T-helper 2 cell treated with Interferon-gamma antibody and Interleukin-4, amounts not matched to agents 100 ng/mL and 5 ng/mL, for 36 hours (primary cell): Measurements from ENCODE around the gene EMD. TPM values are rescaled to one million over a fixed set of nuclear protein-coding genes. Genes with fewer than 3 reads are reported as not detected.

Source experiments
- intact Hi-C: fragments of 100-400 bp; cut with micrococcal nuclease; formaldehyde crosslinking; loops from one replicate; pipeline ENCODE4 v1.15.1; 2023
- total RNA-seq: library from RNA; stranded (reverse); gene quantifications from 2 replicates; pipeline ENCODE4 v1.2.3, GENCODE V29; 2022

The EMD gene
- total RNA-seq, 1 donor from 2014 or later: 56.4 TPM

DNA sequence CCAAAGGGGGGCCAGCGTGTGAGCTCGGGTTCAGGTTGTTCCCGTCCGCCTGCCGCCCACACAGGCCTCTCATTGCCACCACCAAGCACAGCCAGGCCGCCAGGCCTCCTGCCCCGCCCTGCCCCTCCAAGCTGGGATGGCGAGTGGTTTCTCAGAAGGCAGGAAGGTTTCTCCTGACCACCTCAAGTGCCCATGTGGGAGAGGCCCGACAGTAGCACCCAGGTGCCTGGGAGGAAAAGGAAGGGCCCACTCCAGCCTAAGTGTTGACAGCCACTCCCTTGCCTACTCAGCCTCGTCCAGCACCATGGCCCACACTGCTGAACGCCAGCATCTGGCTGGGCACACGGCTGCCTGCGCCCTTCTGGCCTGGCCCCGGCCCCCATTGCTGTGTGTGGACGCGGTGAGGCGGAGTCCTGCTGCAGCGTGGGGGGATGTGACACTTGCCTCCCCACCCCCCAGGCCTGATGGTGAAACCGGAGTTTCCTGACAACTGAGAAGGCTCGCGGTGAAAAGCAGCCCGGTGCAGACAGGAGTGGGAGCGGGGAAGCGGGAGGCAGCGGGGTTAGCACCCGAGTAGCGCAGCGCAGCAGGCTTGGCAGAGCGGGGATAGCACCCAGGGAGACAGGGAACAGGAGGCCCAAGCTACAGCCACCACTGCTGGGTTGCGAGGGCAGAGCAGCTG lies 23.9 kb upstream of the EMD start:
- intact Hi-C loops: no loop called here

DNA sequence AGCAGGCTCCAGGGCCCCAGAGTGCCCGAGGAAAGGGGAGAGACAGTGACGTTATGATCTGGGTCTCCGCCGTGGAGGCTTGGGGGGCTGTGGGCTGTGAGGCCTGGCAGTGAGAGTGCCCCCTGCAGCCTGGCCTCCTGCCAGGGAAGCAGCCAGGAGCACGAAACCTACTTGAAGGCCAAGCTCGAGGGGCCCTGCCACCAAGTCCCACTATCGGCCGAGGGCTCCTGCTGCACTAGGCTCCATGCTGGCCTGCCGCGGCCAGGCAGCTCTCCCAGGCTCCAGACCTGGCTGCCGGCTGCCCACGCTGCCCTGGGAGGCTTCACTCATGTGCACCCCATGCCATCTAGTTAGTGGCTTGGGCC lies 23.3 kb upstream of the EMD start:
- intact Hi-C loops: no loop called here

DNA sequence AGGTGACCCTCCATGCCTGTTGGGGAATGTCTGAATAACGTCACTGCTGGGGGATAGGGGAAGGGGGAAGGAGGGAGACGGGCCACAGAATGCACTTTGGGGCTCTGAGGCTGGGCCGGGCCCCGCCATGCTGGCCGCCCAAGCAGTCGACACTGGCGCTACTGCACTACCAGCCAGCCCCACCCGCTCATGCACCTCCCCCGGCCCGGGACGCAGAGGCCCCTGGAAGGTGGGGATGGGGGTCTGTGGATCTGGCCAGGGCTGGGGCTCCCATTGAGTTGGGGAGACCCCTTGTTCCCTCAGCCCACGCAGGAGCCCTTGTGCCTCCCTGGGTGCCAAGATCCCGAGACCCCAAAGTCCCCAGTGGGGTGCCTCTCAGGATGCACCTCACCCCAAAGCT lies 22.5 kb upstream of the EMD start:
- intact Hi-C loops: no loop called here

DNA sequence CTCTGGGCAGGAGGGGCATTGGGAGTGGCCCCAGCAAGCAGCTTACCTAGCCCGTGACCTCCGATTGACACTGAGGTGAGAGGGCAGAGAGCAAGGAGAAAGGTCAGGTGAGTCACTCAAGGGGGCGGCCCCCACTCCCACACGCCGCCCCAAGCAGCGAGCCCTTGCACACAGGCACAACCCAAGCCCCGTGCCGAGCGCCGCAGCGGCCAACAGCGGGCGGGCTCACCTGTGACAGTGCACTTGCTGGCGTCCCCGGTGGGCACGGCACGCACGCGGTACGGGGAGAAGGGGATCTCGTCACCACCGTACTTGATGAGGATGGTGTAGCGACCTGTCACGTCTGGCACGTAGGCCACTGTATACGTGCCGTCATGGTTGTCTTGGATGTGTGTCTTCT lies 21.9 kb upstream of the EMD start:
- intact Hi-C loops: no loop called here

DNA sequence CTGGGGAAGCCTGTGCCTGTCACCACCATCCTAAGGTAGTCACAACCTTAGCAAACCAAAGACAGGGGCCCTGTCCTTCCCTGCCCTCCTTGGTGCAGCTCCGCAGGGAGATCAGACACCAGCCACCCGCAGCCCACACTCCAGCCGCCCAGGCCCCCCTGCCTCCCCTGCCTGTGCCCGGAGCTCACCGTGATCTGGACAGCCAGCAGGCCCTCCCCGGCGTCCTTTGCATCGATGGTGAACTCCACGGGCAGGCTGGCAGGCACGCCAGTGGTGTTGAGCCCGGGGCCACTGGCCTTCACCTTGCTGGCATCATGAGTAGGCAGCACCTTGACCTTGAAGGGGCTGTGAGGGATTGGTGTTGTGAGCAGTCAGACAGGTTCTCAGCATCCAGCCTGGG lies 21.1 kb upstream of the EMD start:
- intact Hi-C loops: no loop called here

DNA sequence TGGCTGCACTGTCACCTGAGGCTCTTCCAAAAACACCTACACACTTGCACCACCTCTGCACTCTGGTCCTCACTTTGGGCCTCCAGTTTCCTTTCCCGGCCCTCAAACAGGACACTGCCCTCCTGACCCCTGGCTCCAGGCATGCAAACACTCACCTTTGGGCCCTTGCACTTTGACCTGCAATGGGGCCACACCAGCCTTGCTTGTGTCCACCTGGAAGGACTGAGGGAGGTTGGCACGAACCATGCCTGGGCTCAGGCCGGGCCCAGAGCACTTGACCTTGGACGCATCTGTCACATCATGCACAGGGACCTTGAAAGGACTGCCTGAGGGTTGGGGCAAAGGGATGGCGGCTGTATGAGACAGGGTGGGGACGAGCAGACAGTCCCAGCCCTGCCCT lies 20.3 kb upstream of the EMD start:
- intact Hi-C loops: no loop called here

DNA sequence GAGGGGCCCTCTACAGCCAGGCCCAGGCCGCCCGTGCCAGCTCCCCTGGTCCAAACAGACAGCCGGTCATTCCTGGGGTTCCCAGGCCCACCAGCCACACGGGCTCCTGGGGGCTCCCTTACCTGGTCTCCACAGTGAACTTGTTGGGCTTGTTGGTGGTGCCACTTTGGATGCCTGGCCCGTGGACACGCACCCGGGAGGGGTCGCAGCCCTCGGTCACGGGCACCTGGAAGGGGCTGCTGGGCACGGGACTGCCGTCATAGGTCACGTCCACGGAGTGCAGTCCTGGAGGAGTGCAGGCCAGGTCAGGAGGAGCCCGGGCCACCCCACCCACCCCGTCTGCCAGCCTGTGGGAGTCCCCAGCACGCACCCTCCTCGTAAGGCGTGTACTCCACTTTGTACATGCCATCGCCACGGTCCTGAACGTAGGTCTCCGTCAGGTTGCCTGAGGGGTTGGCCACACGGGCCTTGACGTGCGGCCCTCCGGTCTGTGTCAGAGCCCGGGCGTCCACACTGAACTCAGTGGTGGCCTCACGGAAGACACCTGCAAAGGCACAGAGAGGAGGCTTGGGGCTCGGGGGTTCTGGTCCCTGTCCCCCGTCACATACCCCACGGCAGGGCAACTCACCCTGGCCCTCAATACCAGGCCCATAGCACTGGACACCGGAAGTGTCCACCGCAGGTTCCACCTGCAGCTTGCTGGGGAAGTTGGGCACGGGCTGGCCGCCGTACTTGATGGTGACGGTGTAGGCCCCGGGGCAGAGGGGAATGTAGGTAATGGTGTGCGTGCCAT lies 19.5 kb upstream of the EMD start:
- intact Hi-C loops: no loop called here

DNA sequence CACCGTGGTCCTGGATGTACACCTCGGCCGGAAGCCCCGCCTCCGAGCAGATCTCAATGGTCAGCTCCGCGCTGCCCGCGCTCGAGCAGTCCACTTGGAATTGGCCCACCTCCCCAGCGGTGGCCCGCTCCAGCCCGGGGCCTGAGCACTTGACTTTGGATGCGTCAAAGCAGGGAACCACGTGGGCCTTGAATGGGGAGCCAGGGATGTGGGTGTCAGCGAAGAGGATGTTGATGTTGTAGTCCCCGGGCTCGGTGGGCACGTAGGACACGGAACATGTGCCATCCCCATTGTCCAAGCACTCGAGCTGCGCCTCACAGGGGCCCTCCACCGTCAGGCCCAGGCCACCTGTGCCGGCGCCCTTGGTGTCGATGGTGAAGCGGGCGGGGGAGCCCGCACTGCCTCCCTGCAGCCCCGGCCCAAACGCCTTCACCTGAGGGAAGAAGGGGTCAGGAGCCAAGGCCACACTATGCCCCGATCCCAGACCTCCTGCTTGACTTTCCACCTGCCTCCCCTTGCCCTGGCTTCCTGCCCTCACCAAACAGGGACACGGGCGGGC lies 18.9 kb upstream of the EMD start:
- intact Hi-C loops: no loop called here

DNA sequence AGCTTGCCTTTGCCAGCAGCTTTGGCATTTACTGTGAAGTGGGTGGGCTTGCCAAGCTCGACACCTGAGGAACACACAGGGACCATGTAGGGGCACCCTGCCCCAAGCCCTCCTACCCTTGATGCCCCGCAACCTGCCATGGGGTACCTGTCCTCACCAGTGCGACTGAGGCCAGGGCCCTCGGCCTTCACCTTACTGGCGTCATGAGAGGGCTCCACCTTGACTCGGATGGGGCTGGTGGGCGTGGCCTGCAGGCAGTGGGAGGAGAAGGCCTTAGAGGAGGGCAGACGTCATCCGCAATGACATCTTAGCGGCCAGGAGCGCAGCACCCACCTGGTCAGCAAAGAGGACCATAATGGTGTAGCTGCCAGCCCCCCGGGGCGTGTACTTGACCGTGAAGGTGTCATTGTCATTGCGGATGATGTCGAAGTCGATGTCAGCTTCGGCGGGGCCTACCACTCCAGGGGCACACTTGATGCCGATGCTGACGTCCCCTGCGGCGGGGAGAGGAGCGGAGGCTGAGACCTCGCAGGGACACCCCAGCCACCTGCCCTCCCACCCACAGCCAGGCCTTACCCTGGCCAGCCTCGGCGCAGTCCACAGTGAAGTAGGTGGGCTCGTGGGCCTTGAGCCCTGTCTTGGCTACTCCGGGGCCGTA lies 16.9 kb upstream of the EMD start:
- intact Hi-C loops: no loop called here

DNA sequence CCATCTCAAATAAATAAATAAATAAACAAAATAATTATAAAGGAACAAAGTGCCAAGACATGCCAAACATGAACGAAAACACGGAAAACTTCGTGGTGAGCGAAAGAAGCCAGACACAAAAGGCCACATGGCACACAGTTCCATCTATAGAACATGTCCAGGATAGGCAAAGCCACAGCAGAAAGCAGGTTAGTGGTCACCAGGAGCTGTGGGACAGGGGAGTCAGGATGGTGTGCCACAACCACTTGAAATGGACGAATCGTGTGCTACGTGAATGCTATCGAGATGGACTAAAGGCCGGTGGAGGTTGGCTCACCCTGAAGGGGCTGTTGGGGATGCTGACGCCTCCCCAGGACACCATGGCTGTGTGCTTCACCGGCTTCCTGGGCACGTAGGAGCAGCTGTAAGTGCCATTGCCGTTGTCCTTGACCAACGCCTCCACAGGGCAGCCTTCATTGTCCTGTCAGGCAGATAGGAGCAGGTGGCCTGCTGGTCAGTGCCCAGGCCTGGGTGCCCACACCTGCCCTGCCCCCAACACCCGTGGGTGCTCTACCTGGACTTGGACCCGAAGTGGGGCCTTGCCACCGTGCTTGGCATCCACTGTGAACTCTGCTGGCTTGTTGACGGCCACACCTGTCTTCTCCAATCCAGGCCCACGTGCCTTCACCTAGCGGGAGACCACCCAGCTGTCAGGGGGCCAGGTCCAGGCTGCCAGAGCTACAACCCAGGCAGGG lies 15.2 kb upstream of the EMD start:
- intact Hi-C loops: no loop called here

DNA sequence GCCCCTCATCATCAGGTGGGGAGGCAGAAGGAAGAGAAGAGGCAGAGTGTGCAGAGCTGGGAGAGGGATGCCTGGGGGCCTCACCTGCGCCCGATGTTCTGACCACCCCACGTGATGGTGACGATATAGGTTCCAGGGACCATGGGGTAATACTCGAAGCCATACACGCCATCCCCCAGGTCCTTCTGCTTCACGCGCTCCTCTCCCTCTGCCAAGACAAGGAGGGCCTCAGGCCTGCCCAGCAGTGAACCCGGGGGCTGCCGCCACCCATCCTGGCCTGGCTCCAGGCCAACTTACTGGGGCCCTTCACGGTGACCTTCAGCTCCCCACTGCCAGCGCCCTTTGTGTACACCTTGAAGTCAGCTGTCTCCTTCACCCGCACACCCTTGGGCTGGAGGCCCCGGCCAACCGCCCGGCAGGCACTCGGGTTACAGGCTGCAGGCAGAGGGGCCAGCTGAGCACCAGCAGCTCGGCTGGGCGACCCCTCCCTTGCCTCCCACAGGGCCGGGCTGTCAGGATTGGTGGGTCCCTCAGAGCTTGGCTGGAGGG lies 14.0 kb upstream of the EMD start:
- intact Hi-C loops: no loop called here

DNA sequence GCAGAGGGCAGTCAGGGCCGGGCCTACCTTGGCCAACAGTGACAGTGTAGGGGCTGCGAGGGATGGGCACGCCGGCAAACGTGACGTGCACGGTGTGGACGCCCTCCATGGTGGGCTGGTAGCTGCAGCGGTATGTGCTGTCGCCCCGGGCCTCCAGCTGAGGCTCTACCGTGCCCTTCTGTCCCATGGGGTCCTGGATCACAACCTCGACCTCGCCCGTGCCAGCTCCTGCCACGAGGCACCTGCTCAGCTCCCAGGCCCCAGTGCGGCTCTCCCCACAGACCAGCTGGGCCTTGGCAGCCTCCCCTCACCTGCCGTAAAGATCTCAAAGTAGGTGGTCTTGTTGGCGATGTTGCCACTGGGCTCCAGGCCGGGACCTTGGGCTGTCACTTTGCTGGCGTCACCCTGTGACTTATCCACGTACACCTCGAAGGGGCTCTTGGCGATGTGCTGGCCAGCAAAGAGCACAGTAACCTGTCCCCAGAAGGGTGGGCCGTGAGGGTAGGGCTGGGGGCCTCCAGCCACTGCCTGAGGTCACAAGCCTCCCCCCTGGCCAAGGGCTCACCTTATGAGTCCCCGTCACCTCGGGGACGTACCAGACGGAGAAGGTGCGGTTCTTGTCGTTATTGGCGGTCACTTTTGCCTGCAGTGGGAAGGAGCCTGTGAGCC lies 13.0 kb upstream of the EMD start:
- intact Hi-C loops: no loop called here

DNA sequence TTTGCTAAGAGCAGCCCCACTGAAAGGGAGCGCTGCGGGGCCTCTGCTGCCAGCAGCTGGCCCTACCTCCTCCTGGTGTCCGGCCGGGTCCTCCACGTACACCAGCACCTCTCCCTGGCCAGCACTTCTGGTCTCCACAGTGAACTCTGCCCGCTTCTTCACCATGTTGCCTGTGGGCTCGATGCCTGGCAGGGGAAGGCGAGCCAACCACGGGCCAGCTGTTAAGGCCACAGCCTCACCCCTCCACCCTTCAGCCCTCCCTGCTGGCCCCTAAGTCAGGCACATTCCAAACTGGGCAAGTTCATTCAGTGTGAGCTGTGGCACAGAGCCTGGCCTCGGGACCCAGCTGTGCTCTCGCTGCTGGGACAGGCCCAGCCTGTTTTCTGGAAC lies 12.4 kb upstream of the EMD start:
- intact Hi-C loops: no loop called here

DNA sequence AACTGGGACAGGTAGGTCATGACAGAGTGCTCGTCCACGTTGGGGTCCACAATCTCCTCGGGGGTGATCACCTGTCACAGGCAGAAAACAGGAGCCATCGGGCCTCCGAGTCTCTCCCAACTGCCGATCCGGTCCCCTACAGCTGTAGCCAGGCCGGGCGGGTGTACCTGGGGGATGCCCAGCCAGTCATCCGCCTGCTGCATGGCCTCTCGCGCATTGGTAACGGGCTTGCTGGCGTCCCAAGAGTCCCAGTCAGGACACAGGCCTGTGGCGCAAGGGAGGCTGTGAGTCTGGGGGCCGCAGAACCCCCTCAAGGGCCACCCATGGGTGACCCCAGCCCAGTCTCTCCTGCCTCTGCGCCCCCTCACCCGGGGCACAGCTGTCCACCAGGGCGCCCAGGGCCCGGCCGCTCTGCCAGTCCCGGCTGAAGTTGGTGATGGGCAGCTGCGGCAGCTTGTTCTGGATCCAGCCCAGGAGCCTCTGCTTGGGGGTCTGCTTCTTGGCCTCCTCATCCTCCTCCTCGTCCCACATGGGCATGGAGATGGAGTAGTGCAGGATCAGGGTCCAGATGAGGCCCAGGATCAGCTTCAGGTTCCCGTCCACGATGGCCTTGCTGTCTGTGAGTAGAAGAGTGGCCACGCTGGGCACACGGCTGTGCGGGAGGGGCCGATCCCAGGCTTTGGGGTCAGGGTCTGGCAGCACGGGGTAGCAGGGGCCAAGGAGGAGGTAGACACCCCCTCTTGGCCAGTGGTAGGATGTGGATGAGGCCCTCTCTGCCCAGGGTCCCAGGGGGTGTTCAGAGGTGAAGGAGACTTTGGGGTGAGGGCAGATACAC lies 11.4 kb upstream of the EMD start:
- intact Hi-C loops: no loop called here

DNA sequence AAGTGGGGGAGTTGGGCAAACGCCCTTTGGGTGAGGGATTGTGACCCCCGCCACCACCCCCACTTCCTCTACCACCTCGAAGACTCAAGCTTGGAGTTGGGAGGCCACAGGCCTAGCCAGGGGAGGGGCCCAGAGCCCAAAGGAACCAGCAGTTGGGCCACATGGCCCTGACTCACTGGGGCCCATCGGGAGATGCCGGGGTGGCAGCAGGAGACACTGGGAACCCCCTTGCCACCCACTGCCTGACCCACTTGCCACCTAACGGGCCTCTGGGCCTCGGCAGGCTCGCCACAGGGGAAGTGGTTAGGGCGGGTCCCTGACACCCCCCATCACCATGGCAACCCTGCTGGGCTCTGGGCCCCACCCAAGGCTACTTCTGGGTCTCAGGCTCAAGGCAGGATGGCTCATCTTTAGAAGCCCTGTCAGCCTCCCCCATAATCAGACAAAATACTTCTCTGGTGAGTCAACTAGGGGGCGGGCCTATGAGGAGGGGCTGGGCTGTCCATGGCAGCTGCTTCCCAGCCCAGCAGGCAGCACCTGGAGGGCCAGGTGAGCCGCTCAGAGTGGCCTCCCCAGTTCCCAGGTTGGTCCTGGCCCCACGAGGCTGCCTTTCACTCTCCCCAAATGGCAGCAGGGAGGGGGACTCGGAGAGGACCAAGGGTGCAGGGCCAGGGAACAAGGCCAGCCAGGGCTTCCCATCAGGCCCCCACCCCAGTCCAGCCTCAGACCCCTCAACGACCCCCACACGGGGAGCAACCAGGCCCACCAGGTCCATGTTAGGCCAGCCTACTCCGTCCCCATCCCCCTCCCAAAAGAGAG lies 10.3 kb upstream of the EMD start:
- intact Hi-C loops: loop anchor here (1.0 kb wide), 2 partner anchors 10 to 17 kb away; partner anchors contain the start of gene EMD

DNA sequence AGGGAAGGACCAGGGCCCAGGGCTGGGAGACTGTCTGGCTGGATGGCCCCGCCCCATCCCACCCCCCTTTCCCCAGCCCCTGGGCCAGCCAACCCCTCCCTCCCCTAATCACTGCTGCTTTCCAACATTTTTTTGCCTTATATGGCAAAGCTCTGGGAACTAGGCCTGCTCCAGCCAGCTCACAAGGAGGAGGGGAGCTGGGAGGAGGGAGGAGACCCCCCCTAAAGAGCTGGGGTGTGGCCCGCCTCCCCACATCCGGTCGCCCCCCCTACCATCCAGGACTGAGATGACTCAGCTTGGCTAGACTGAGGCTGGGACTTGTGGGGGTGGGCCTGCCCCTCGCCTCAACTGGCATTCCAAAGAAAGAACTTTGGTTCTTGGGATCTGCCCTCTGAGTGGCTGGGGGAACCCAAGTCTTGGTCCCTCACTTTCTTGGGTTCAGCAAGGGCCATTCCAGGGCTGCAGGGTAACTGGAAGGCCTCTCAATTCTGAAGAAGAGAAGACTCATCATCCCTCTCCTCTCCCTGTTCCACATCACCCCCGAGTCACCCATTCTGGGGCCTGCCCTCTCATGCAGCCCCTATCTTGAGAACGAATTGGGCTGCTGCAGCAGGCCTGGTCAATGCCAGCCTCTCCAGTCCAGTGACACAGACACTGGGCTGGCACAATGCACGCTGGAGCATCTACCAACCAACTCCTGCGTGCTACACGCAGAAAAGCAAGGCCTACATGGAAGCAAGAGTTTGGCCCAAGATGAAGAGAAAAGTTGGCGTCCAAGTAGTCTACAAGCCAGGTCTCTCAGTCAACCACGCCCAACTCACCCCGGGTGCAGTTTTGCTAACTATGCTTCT lies 9.4 kb upstream of the EMD start:
- intact Hi-C loops: loop anchor here (1.0 to 2.0 kb wide), 4 partner anchors 10 to 397 kb away; partner anchors contain the start of genes EMD, GDI1 and TMEM187

DNA sequence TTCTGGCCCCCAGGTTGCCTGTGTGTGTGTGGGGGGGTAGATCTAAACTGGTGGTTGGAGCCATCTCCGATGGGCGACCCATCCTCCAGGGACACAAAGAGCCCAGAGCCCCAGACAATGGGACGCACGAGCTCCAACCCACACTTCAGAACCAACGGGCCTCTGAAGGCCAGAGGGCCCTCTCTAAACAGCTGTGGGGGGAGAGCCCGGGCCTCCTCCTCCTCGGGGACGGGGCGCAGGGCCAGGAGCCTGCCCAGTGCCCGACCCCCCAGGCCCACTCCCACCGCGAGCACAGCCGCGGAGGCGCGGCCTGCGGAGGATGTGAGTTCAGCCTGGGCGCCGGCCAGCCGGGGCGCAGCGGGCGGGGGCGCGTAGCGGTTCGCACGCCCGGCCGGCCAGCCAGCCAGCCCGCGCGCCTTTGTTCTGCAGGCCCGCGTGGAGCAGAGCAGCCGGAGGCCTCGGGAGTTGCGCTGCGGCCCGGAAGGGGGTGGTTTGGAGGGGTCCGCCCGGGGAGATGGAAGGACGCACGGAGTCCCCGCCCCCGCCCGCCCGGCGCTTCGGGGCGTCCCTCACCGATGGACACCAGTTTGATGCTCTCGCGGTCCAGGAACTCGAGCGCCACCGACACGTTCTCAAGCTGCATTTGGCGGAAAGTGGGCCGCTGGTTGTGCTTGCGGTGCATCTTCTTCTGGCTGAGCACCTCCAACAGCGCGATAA lies 8.6 kb upstream of the EMD start:
- intact Hi-C loops: loop anchor here (2.0 kb wide), 2 partner anchors 66 to 398 kb away; partner anchors contain the start of genes GDI1 and TMEM187
